Fibroblast of pulmonary artery (primary cell): Measurements from ENCODE around the gene PCSK5.
"Not testable (repeated sequence)": the region's sequence is repeated elsewhere in the genome, so short reads cannot be mapped to it uniquely, and the experiment has no call there.

ENCODE experiments used
- DNase-seq: peaks from one replicate; pipeline ENCODE4 v3.0.0-alpha.2; 2010; ENCODE audit warnings: low read depth
- H3K4me3 ChIP-seq: replicated peaks from 2 replicates; pipeline ENCODE4 v1.5.1; 2011; ENCODE audit warnings: low read depth, mild to moderate bottlenecking, control low read depth, low read length, moderate library complexity
- TF ChIP-seq, protein P1 (sequence below): IDR thresholded peaks from 2 replicates; pipeline ENCODE4 v1.5.1; 2011; ENCODE audit warnings: mild to moderate bottlenecking, control low read depth, low read length, inconsistent platforms; ENCODE audit errors: missing control alignments

The PCSK5 gene

DNA sequence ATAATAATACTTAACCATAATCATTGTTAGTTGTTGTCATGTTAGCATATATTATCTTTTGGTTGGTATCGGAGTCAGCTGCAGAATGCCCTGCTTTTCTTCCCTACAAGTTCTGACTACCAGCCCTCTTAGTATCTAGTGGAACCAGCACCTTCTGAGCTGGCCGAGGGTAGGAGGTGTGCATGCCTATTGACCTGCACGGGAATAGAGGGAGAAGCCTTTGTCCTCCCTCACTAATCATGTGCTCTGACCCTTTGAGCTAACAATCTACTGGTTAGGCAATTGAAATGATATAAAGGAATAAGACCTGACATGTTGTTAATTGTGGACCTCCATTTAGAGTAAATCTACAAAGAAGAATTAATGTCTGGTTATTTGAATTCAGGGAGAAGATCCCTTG is 4.1 kb downstream of the PCSK5 start:
- TF ChIP-seq, protein P1, sequence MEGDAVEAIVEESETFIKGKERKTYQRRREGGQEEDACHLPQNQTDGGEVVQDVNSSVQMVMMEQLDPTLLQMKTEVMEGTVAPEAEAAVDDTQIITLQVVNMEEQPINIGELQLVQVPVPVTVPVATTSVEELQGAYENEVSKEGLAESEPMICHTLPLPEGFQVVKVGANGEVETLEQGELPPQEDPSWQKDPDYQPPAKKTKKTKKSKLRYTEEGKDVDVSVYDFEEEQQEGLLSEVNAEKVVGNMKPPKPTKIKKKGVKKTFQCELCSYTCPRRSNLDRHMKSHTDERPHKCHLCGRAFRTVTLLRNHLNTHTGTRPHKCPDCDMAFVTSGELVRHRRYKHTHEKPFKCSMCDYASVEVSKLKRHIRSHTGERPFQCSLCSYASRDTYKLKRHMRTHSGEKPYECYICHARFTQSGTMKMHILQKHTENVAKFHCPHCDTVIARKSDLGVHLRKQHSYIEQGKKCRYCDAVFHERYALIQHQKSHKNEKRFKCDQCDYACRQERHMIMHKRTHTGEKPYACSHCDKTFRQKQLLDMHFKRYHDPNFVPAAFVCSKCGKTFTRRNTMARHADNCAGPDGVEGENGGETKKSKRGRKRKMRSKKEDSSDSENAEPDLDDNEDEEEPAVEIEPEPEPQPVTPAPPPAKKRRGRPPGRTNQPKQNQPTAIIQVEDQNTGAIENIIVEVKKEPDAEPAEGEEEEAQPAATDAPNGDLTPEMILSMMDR, result no peak
- H3K4me3 ChIP-seq, result no peak overlapping the region
- DNase-seq, result no peak

DNA sequence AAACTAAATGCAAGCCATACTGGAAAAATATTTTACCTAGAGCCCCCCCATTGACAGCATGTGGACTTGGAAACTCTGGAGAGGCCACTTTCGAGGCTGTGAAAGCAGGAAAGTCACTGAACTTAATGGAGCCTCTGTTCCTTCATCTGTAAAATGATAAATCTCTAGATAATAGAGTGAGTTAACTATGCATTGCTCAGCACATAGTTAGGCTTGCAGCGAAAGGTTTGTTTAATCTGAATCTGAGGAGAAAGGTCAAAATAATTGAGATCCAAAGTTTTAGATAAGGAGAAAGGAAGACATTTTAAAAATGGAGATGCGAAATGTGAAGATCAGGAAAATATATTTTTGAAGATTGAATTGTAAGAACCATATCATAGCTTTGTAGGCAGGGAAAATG is 4.6 kb downstream of the PCSK5 start:
- TF ChIP-seq, protein P1, result no peak
- DNase-seq, result no peak
- H3K4me3 ChIP-seq, result no peak overlapping the region

DNA sequence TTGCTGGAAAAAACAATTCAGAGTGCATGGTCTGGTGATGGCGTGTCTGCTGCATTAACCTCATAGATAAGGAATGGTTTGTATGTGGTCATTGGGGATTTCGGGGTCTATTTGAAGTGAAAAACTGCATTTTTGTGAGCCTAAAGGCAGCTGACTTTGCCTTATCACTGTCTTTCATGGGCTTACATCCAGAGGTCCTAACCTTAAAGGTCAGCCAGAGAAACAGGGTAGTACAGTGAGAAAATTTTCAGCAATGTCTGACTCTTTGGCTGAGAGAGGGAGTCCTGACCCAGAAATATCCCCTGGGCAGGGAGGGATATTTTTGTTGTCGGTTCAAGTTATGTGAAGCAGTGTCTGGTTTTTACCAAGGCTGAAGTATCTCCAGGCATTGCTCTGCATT is 5.7 kb downstream of the PCSK5 start:
- TF ChIP-seq, protein P1, result no peak
- DNase-seq, result peak; percentile 18

DNA sequence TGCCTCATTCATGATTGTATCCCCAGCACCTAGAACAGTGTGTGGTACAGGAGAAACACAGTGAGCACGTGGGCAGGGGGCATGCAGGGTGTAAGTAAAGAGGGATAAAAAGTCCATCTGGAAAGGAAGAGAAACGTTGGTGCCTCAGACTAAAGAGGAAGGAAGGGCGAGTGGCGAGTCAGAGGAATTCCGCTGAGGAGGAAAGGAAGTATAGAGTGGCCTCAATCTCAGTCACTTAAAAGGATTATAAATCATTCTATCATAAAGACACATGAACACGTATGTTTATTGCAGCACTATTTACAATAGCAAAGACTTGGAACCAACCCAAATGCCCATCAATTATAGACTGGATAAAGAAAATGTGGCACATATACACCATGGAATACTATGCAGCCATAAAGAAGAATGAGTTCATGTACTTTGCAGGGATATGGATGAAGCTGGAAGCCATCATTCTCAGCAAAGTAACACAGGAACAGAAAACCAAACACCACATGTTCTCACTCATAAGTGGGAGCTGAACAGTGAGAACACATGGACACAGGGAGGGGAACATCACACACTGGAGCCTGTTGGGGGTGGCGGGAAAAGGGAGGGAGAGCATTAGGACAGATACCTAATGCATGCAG is 10.5 kb downstream of the PCSK5 start:
- not testable (repeated sequence) for H3K4me3 ChIP-seq, DNase-seq

More for the DNA sequence above, 5.7 kb downstream of the PCSK5 start:
- H3K4me3 ChIP-seq, result no peak overlapping the region

DNA sequence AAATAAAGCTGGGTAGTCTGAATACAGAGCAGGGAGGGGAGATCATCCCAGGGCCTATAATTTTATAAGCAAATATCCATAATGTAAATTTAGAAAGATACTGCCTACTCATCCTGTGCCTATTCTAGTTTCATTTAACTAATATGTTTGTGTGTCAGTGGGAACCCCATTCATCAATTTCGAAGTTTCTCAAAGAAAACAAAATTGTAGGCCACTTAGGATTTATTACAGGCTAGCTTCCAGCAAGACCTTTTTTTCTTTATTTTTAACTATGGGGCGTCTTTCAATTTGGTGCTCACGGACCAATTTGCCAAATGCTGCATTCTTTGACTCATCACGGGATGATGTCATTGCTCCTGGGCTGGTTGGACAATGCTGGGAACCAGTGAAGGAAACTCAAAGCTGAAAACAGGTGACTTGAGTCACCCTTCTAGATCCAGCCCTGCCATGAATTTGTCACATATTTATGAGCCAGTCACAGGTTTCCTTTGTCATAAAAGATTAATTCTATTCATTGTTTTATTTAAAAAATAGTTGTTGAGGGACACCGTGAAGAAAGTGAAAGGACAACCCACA is 13.4 kb downstream of the PCSK5 start:
- TF ChIP-seq, protein P1, result no peak
- DNase-seq, result peak; percentile 79
- H3K4me3 ChIP-seq, result no peak overlapping the region

DNA sequence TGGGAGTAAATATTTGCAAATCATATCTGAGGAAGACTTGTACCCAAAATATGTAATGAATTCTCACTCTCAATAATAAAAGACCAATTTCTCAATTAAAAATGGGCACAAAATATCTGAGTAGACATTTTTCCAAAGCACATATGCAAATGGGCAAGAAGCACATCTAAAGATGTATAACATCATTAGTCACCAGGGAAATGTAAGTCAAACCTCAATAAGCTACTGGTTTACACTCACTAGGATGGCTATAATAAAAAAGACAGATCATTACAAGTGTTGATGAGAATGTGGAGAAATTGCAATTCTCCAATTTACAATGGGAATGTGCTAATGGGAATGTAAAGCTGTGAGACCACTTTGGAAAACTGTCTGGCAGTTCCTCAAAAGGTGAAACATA is 13.9 kb downstream of the PCSK5 start:
- H3K4me3 ChIP-seq, result no peak overlapping the region
- TF ChIP-seq, protein P1, result no peak
- no peak for DNase-seq

DNA sequence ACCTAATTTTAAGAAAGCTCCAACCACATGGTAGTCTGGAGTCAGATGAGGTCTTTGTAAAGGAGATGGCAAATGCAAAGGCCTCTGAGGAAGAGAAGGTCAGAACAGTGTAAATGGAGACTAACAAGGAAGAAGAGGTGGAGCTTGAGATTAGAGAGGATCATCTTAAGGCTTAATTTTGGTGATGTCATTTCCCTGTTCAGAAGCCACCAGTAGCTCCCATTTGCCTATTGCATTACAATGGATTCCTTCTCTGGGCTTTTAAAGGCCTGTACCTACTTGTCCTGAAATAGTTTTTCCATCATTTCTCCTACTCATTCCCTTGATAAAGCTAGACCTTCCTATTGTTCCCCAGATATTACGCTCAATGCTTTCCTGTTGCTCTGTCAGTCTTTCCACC is 16.1 kb downstream of the PCSK5 start:
- DNase-seq, result no peak
- TF ChIP-seq, protein P1, result no peak
- no peak overlapping the region for H3K4me3 ChIP-seq
